SK-N-MC (cell line): ENCODE measurements around the gene MIEF1.

Experiments
- EZH2 ChIP-seq: fragments of 200-600 bp; sonication (generic); IDR thresholded peaks from one replicate; pipeline ENCODE4 v1.6.1; 2017; ENCODE audit warnings: antibody characterized with exemption
- FOXP2 ChIP-seq: optimal IDR thresholded peaks from 2 replicates; pipeline ENCODE3; 2011; ENCODE audit warnings: mild to moderate bottlenecking, moderate library complexity; ENCODE audit not compliant: insufficient read depth; ENCODE audit errors: extremely low read length, control extremely low read depth
- POLR2AphosphoS5 ChIP-seq: IDR thresholded peaks from 2 replicates; pipeline ENCODE4 v1.6.1; 2012; ENCODE audit warnings: mild to moderate bottlenecking, low read depth, low read length, borderline replicate concordance

- no peak for TF ChIP-seq POLR2AphosphoS5
- no peak for TF ChIP-seq EZH2
- no peak for TF ChIP-seq FOXP2
These were observed 16.2 kb downstream of the MIEF1 start for GRCh38 chr22:39518144-39518786.
